Keratinocyte (primary cell): ENCODE data around the gene CDK14. TPM values are rescaled to one million over a fixed set of nuclear protein-coding genes. Genes with fewer than 3 reads are reported as not detected.
A peak's percentile ranks its signal among the peaks of the same experiment; 100 is the strongest.

Source experiments
- DNase-seq: peaks from one replicate; pipeline ENCODE4 v3.0.0-alpha.2; 2011; ENCODE audit warnings: low read depth, missing footprints, low spot score
- FAIRE-seq: peaks from 2 replicates; lab custom pipeline; 2011; peaks lifted over from hg19 to GRCh38; lab: Jason Lieb, UNC
- H2AFZ ChIP-seq: 2 replicates; pipeline ENCODE4 v1.6.0; 2012; ENCODE audit warnings: low read length, control low read depth, inconsistent platforms; ENCODE audit not compliant: control insufficient read depth
- H3K27ac ChIP-seq: 2 replicates; pipeline ENCODE4 v1.5.1; 2011; ENCODE audit warnings: low read length; ENCODE audit not compliant: control insufficient read depth, insufficient read depth
- H3K27me3 ChIP-seq: 3 replicates; pipeline ENCODE4 v1.6.0; 2011; ENCODE audit warnings: low read length; ENCODE audit not compliant: control insufficient read depth, insufficient read depth; ENCODE audit errors: extremely low read depth
- H3K36me3 ChIP-seq, 2 experiments: 2 replicates in 1 of 2; 3 replicates in 1 of 2; pipeline ENCODE4 v1.5.1; 2011; ENCODE audit warnings: low read length in 2 of 2, mild to moderate bottlenecking in 1 of 2; ENCODE audit not compliant: control insufficient read depth in 2 of 2, insufficient read depth in 2 of 2; ENCODE audit errors: extremely low read depth in 1 of 2
- H3K4me1 ChIP-seq: 3 replicates; pipeline ENCODE4 v1.5.1; 2011; ENCODE audit warnings: low read length; ENCODE audit not compliant: control insufficient read depth, insufficient read depth; ENCODE audit errors: extremely low read depth
- H3K4me2 ChIP-seq: 3 replicates; pipeline ENCODE4 v1.6.0; 2011; ENCODE audit warnings: low read depth, low read length; ENCODE audit not compliant: control insufficient read depth, insufficient read depth; ENCODE audit errors: extremely low read depth
- H3K4me3 ChIP-seq, 3 experiments: fragments of 200-600 bp in 1 of 3; sonication (generic) in 1 of 3; 2 replicates in 2 of 3; 3 replicates in 1 of 3; pipeline ENCODE4 v1.5.1; 2011 to 2016; ENCODE audit warnings: low read length in 3 of 3, mild to moderate bottlenecking in 3 of 3, control low read depth in 2 of 3, inconsistent platforms in 1 of 3, low read depth in 1 of 3, mixed read lengths in 1 of 3, mixed run types in 1 of 3, moderate library complexity in 1 of 3; ENCODE audit not compliant: control insufficient read depth in 2 of 3, insufficient read depth in 2 of 3; ENCODE audit errors: extremely low read depth in 1 of 3
- H3K79me2 ChIP-seq: 2 replicates; pipeline ENCODE4 v1.6.0; 2012; ENCODE audit warnings: low read length; ENCODE audit not compliant: control insufficient read depth, insufficient read depth
- H3K9ac ChIP-seq: 3 replicates; pipeline ENCODE4 v1.6.0; 2011; ENCODE audit warnings: low read length; ENCODE audit not compliant: control insufficient read depth, insufficient read depth; ENCODE audit errors: extremely low read depth
- H3K9me1 ChIP-seq: 3 replicates; pipeline ENCODE4 v1.6.0; 2011; ENCODE audit warnings: low read length; ENCODE audit not compliant: control insufficient read depth, insufficient read depth; ENCODE audit errors: extremely low read depth
- H3K9me3 ChIP-seq: 2 replicates; pipeline ENCODE4 v1.5.1; 2012; ENCODE audit warnings: low read depth, low read length; ENCODE audit not compliant: control insufficient read depth
- H4K20me1 ChIP-seq: 3 replicates; pipeline ENCODE4 v1.6.0; 2011; ENCODE audit warnings: low read length; ENCODE audit not compliant: control insufficient read depth, insufficient read depth; ENCODE audit errors: extremely low read depth
- CTCF ChIP-seq, 3 experiments: IDR thresholded peaks in 1 of 3; conservative IDR thresholded peaks in 1 of 3; optimal IDR thresholded peaks in 1 of 3; 2 replicates in 2 of 3; 3 replicates in 1 of 3; pipeline versions ENCODE3 to v1.5.1; 2011; ENCODE audit warnings: low read length in 3 of 3, mild to moderate bottlenecking in 3 of 3, moderate library complexity in 2 of 3, control low read depth in 1 of 3, inconsistent platforms in 1 of 3; ENCODE audit not compliant: insufficient read depth in 2 of 3; ENCODE audit errors: extremely low read depth in 1 of 3
- EZH2 ChIP-seq: IDR thresholded peaks from one replicate; pipeline ENCODE4 v1.6.1; 2012; ENCODE audit warnings: inconsistent platforms, mild to moderate bottlenecking, low read length, moderate library complexity
- dilution Hi-C: fragments of 300-500 bp; cut with MboI; formaldehyde crosslinking; loops from one replicate; pipeline ENCODE4 v1.7.0; 2020; ENCODE audit warnings: low sequenced_read_pairs; ENCODE audit not compliant: extremely low pct_ligation_motif_present
- polyA plus RNA-seq, 5 experiments: library from polyadenylated mRNA; depleted of rRNA in 3 of 5; stranded (reverse) in 3 of 5; stranded (forward) in 1 of 5; unstranded in 1 of 5; fragments of >200 nt; gene quantifications; 1 replicate in 1 of 5; 2 replicates in 3 of 5; 3 replicates in 1 of 5; pipeline versions ENCODE4 v1.2.1 to v1.2.3, GENCODE V29; 2011 to 2012; ENCODE audit warnings: missing spikeins in 2 of 5, low read depth in 1 of 5, low replicate concordance in 1 of 5

Gene CDK14
- polyA plus RNA-seq, 1 donor (not counting 4 experiments of a cell fraction or from before 2014, with no cell fraction given), result 4.0 TPM

GRCh38 chr7:91239171-91239604 lies 643.1 kb downstream of the CDK14 start:
- no peaks in the 10 kb centered on the region for H3K27me3 ChIP-seq
- no peaks in the 10 kb centered on the region for H4K20me1 ChIP-seq
- dilution Hi-C loops, result no loop called here
- peaks cover 4% of the 10 kb centered on the region for H3K4me1 ChIP-seq
- H2AFZ ChIP-seq, result peak overlapping the region; percentile 74
- no peak overlapping the region for H3K9ac ChIP-seq
- no peaks in the 10 kb centered on the region for H3K9me3 ChIP-seq
- no peaks in the 10 kb centered on the region for H3K36me3 ChIP-seq
- H3K4me3 ChIP-seq, result no peak overlapping the region
- TF ChIP-seq EZH2 (no peak), CTCF (optimal IDR thresholded peaks at IDR 0.05 in 1 of 3, IDR thresholded peaks at IDR 0.05 in 1 of 3, conservative IDR thresholded peaks at IDR 0.05 in 1 of 3; ENCODE audit: extremely low read depth in 1 of 3, insufficient read depth in 2 of 3, low read length in 3 of 3) (no peak)
- no peaks in the 10 kb centered on the region for H3K9me1 ChIP-seq
- H3K79me2 ChIP-seq, result no peaks in the 10 kb centered on the region
- FAIRE-seq, result no peak
- H3K27ac ChIP-seq, result no peak overlapping the region
- DNase-seq, result no peak
- no peak overlapping the region for H3K4me2 ChIP-seq

- dilution Hi-C loops, result no loop called here
- H3K9me1 ChIP-seq, result no peaks in the 10 kb centered on the region
- no peaks in the 10 kb centered on the region for H3K9me3 ChIP-seq
- no peaks in the 10 kb centered on the region for H3K79me2 ChIP-seq
- FAIRE-seq (no peak), DNase-seq (no peak)
- no peaks in the 10 kb centered on the region for H3K27me3 ChIP-seq
- H3K4me2 ChIP-seq, result no peak overlapping the region
- no peak overlapping the region for H3K9ac ChIP-seq
- peaks cover 4% of the 10 kb centered on the region for H3K4me1 ChIP-seq
- H3K4me3 ChIP-seq, result no peak overlapping the region
- H3K36me3 ChIP-seq, result no peaks in the 10 kb centered on the region
- H3K27ac ChIP-seq, result no peak overlapping the region
- TF ChIP-seq CTCF (optimal IDR thresholded peaks at IDR 0.05 in 1 of 3, IDR thresholded peaks at IDR 0.05 in 1 of 3, conservative IDR thresholded peaks at IDR 0.05 in 1 of 3; ENCODE audit: extremely low read depth in 1 of 3, insufficient read depth in 2 of 3, low read length in 3 of 3) (no peak), EZH2 (no peak)
- H2AFZ ChIP-seq, result no peak overlapping the region
- no peaks in the 10 kb centered on the region for H4K20me1 ChIP-seq
These were observed 643.7 kb downstream of the CDK14 start for GRCh38 chr7:91239772-91240171.
